IMR-90 (cell line): ENCODE measurements around the gene KCNJ6. TPM values are rescaled to one million over a fixed set of nuclear protein-coding genes. Genes with fewer than 3 reads are reported as not detected.

Experiments
- ATAC-seq: fragments of 200-7000 bp; cut with Tn5 transposase; 2 replicates; pipeline ENCODE4 v1.9.1; 2020; ENCODE audit warnings: low read depth, mild to moderate bottlenecking, moderate library complexity
- BruUV-seq: library from RNA; stranded (reverse); fragments of 400-500 nt; replicated peaks from 2 replicates; lab custom pipeline; 2021; lab: Mats Ljungman, UMichigan
- CTCF ChIA-PET: fragments of 300-600 bp; formaldehyde crosslinking; extraction: SDS; loops from one replicate; lab custom pipeline; 2021; ENCODE audit warnings: antibody characterized with exemption; lab: Yijun Ruan, JAX
- POLR2A ChIA-PET: fragments of 300-600 bp; sonication (Branson Sonifier 250); formaldehyde crosslinking; loops from one replicate; lab custom pipeline; 2022; ENCODE audit warnings: antibody characterized with exemption; ENCODE audit not compliant: unreplicated experiment; lab: Charles Lee
- DNase-seq: peaks from one replicate; pipeline ENCODE4 v3.0.0; 2013
- H2AFZ ChIP-seq: replicated peaks from 2 replicates; pipeline ENCODE3; 2013; ENCODE audit warnings: low read length, mild to moderate bottlenecking; ENCODE audit not compliant: poor library complexity
- H2AK5ac ChIP-seq: 2 replicates; pipeline ENCODE4 v1.6.1; 2013; ENCODE audit warnings: low read depth, low read length, inconsistent platforms
- H2AK9ac ChIP-seq: replicated peaks from 2 replicates; pipeline ENCODE3; 2013; ENCODE audit warnings: mild to moderate bottlenecking, low read depth, low read length, moderate library complexity; ENCODE audit not compliant: poor library complexity
- H2BK120ac ChIP-seq: 2 replicates; pipeline ENCODE4 v1.6.1; 2013; ENCODE audit warnings: low read depth, low read length, inconsistent platforms
- H2BK15ac ChIP-seq: 3 replicates; pipeline ENCODE4 v1.6.1; 2013; ENCODE audit warnings: low read depth, low read length, inconsistent platforms
- H2BK20ac ChIP-seq: 2 replicates; pipeline ENCODE4 v1.6.1; 2013; ENCODE audit warnings: low read depth, mild to moderate bottlenecking, inconsistent platforms, low read length, moderate library complexity
- H2BK5ac ChIP-seq: 2 replicates; pipeline ENCODE4 v1.6.1; 2013; ENCODE audit warnings: mild to moderate bottlenecking, low read depth, low read length, inconsistent platforms; ENCODE audit not compliant: poor library complexity, severe bottlenecking
- H3K14ac ChIP-seq: replicated peaks from 2 replicates; pipeline ENCODE4 v1.6.1; 2013; ENCODE audit warnings: low read depth, low read length, inconsistent platforms
- H3K18ac ChIP-seq: 2 replicates; pipeline ENCODE4 v1.6.1; 2013; ENCODE audit warnings: low read depth, low read length, control low read depth
- H3K23ac ChIP-seq: 2 replicates; pipeline ENCODE4 v1.6.1; 2013; ENCODE audit warnings: low read depth, low read length, inconsistent platforms
- H3K27ac ChIP-seq: 2 replicates; pipeline ENCODE4 v1.5.1; 2013; ENCODE audit warnings: mild to moderate bottlenecking, control low read depth, low read length; ENCODE audit not compliant: insufficient read depth
- H3K27me3 ChIP-seq: 2 replicates; pipeline ENCODE4 v1.6.1; 2013; ENCODE audit warnings: low read length; ENCODE audit not compliant: control insufficient read depth, insufficient read depth
- H3K36me3 ChIP-seq: 2 replicates; pipeline ENCODE4 v1.6.1; 2013; ENCODE audit warnings: low read length, mixed read lengths; ENCODE audit not compliant: control insufficient read depth, insufficient read depth
- H3K4ac ChIP-seq: 2 replicates; pipeline ENCODE4 v1.6.1; 2013; ENCODE audit warnings: low read depth, low read length, inconsistent platforms
- H3K4me1 ChIP-seq: 2 replicates; pipeline ENCODE4 v1.6.1; 2013; ENCODE audit warnings: low read length, mixed read lengths; ENCODE audit not compliant: control insufficient read depth, insufficient read depth
- H3K4me2 ChIP-seq: 2 replicates; pipeline ENCODE4 v1.6.1; 2013; ENCODE audit warnings: low read depth, mild to moderate bottlenecking, control low read depth, low read length, moderate library complexity
- H3K4me3 ChIP-seq: 2 replicates; pipeline ENCODE4 v1.5.1; 2013; ENCODE audit warnings: low read depth, mild to moderate bottlenecking, control low read depth, low read length, moderate library complexity; ENCODE audit not compliant: insufficient read depth
- H3K56ac ChIP-seq: 2 replicates; pipeline ENCODE4 v1.6.1; 2013; ENCODE audit warnings: low read length, inconsistent platforms; ENCODE audit not compliant: insufficient read depth; ENCODE audit errors: extremely low read depth
- H3K79me1 ChIP-seq, 2 experiments: 2 replicates each; pipeline ENCODE4 v1.6.1; 2013; ENCODE audit warnings: low read length in 2 of 2, inconsistent platforms in 1 of 2, low read depth in 1 of 2
- H3K9ac ChIP-seq: 2 replicates; pipeline ENCODE4 v1.6.1; 2013; ENCODE audit warnings: low read depth, low read length, control low read depth
- H3K9me1 ChIP-seq: 2 replicates; pipeline ENCODE4 v1.6.1; 2013; ENCODE audit warnings: low read length, inconsistent platforms; ENCODE audit not compliant: insufficient read depth
- H3K9me3 ChIP-seq: 2 replicates; pipeline ENCODE4 v1.6.1; 2013; ENCODE audit warnings: low read length; ENCODE audit not compliant: control insufficient read depth, insufficient read depth
- H4K20me1 ChIP-seq: 2 replicates; pipeline ENCODE4 v1.6.1; 2013; ENCODE audit warnings: low read length, inconsistent platforms; ENCODE audit not compliant: insufficient read depth
- H4K5ac ChIP-seq: 2 replicates; pipeline ENCODE4 v1.6.1; 2013; ENCODE audit warnings: mild to moderate bottlenecking, low read depth, low read length, control low read depth
- H4K8ac ChIP-seq, 2 experiments: 2 replicates each; pipeline ENCODE4 v1.6.1; 2013; ENCODE audit warnings: low read depth in 2 of 2, low read length in 2 of 2, control low read depth in 1 of 2, inconsistent platforms in 1 of 2
- H4K91ac ChIP-seq: 2 replicates; pipeline ENCODE4 v1.6.1; 2013; ENCODE audit warnings: low read depth, low read length, inconsistent platforms; ENCODE audit not compliant: insufficient read depth
- CEBPB ChIP-seq: IDR thresholded peaks from 2 replicates; pipeline ENCODE4 v1.6.1; 2012; ENCODE audit warnings: low read depth, low read length, improper control_type of control experiment
- CTCF ChIP-seq: conservative IDR thresholded peaks from 2 replicates; pipeline ENCODE4 v1.5.1; 2012; ENCODE audit warnings: mild to moderate bottlenecking, low read depth, low read length, improper control_type of control experiment
- POLR2A ChIP-seq: IDR thresholded peaks from 2 replicates; pipeline ENCODE4 v1.6.1; 2012; ENCODE audit warnings: mild to moderate bottlenecking, low read depth, low read length
- RAD21 ChIP-seq: IDR thresholded peaks from 2 replicates; pipeline ENCODE4 v1.6.1; 2012; ENCODE audit warnings: low read length, improper control_type of control experiment
- RCOR1 ChIP-seq: IDR thresholded peaks from 2 replicates; pipeline ENCODE4 v1.6.1; 2012; ENCODE audit warnings: mild to moderate bottlenecking, low read length, improper control_type of control experiment; ENCODE audit not compliant: insufficient replicate concordance
- SMC3 ChIP-seq: fragments of 150-350 bp; IDR thresholded peaks from 2 replicates; pipeline ENCODE4 v1.6.1; 2016; ENCODE audit warnings: low read depth, mild to moderate bottlenecking, antibody characterized with exemption, low read length, moderate library complexity
- WGBS, 2 experiments: methylation state at CpG; one replicate each; pipeline versions ENCODE4 v1.1.5 to v1.1.7; 2013; ENCODE audit warnings: missing lambda C conversion rate in 2 of 2; ENCODE audit not compliant: insufficient read length in 1 of 2; ENCODE audit errors: extremely low coverage in 2 of 2; 5-methylcytosine and 5-hydroxymethylcytosine counted together
- dilution Hi-C: fragments of 300-500 bp; cut with HindIII; formaldehyde crosslinking; loops from one replicate; pipeline ENCODE4 v1.14.3; 2018; ENCODE audit warnings: low sequenced_read_pairs; ENCODE audit not compliant: unreplicated experiment
- in situ Hi-C: fragments of 300-500 bp; cut with MboI; formaldehyde crosslinking; loops from 3 replicates; pipeline ENCODE4 v1.14.3; 2019; ENCODE audit warnings: low sequenced_read_pairs, inconsistent platforms, mixed read lengths
- intact Hi-C: fragments of 100-400 bp; cut with micrococcal nuclease; formaldehyde crosslinking; loops from 2 replicates; pipeline ENCODE4 v1.10.0; 2022
- polyA plus RNA-seq, 3 experiments: library from polyadenylated mRNA; depleted of rRNA; stranded (reverse); fragments of >200 nt; gene quantifications; 2 replicates each; pipeline ENCODE4 v1.2.3, GENCODE V29; 2012; ENCODE audit warnings: low replicate concordance in 1 of 3
- total RNA-seq: library from RNA; depleted of rRNA; stranded (reverse); fragments of >200 nt; gene quantifications from 2 replicates; pipeline ENCODE4 v1.2.3, GENCODE V29; 2012

KCNJ6 gene
- total and polyA plus RNA-seq, 2 of the 4 experiments (the other 2 are of a cell fraction), result under 0.01 to 0.02 TPM

GRCh38 chr21:37562920-37563640, 353.2 kb downstream of the KCNJ6 start:
- H4K91ac ChIP-seq, result peak overlapping the region; percentile 83
- H2AK9ac ChIP-seq, result peak overlapping the region; percentile 87
- H3K4me2 ChIP-seq, result peak overlapping the region; percentile 91
- peak overlapping the region; percentile 69 for H3K27ac ChIP-seq
- H3K4me3 ChIP-seq, result peak overlapping the region; percentile 48
- DNase-seq (no peak), ATAC-seq (no peak)
- H3K9ac ChIP-seq, result peak overlapping the region; percentile 69
- H3K36me3 ChIP-seq, result no peaks in the 10 kb centered on the region
- peak overlapping the region; percentile 40 for H3K18ac ChIP-seq
- H3K4me1 ChIP-seq, result peaks cover 9% of the 10 kb centered on the region
- POLR2A ChIA-PET, result interaction anchor here (1.2 to 1.5 kb wide), 2 partner anchors 8 to 194 kb away, joined by 3 to 6 read pairs; no protein-coding TSS in a partner anchor
- TF ChIP-seq CEBPB (no peak), SMC3 (no peak), CTCF (no peak), RAD21 (no peak), RCOR1 (no peak), POLR2A (no peak)
- H3K27me3 ChIP-seq, result no peaks in the 10 kb centered on the region
- WGBS, 2 experiments, result 78% methylated on average over 18 of the region's 22 CpGs; no CpG with 5 or more reads in 1 of the 2 experiments
- no TSS peak for BruUV-seq
- peak overlapping the region; percentile 90 for H2AK5ac ChIP-seq
- intact Hi-C loops (loop anchor here (5.0 kb wide), 1 partner anchor 196 kb away; the partner anchor contains the start of gene DYRK1A), in situ Hi-C loops (no loop called here), dilution Hi-C loops (no loop called here)
- peak overlapping the region; percentile 70 for H3K56ac ChIP-seq
- H3K4ac ChIP-seq, result peak overlapping the region; percentile 96
- H4K5ac ChIP-seq, result peak overlapping the region; percentile 84
- peak overlapping the region; percentile 90 for H3K14ac ChIP-seq
- peaks cover 0 to 12% of the 10 kb centered on the region in 2 experiments; a peak in 3 of 4 replicates for H3K79me1 ChIP-seq
- peak overlapping the region; percentile 64; the same call in 1 of the 2 replicates for H3K23ac ChIP-seq
- peaks cover 12% of the 10 kb centered on the region for H3K9me1 ChIP-seq
- peak overlapping the region; percentile 99 for H2AFZ ChIP-seq
- H2BK20ac ChIP-seq, result 0 out of 2 replicates have a peak overlapping the region, but pooled peaks have one; percentile 9
- CTCF ChIA-PET, result no interaction called here
- no peaks in the 10 kb centered on the region; the same call in 1 of the 2 replicates for H3K9me3 ChIP-seq
- peak overlapping the region; percentile 55 for H2BK120ac ChIP-seq
- H4K8ac ChIP-seq, result peak overlapping the region; percentile 62 to 96
- H4K20me1 ChIP-seq, result peaks cover 3% of the 10 kb centered on the region; the same call in 1 of the 2 replicates
- H2BK15ac ChIP-seq, result peak overlapping the region; percentile 81; the same call in 1 of the 3 replicates
- peak overlapping the region; percentile 79 for H2BK5ac ChIP-seq
